ENCODE data around the gene SPO11.
"Not testable (repeated sequence)": the region's sequence is repeated elsewhere in the genome, so short reads cannot be mapped to it uniquely, and the experiment has no call there.

Gene SPO11

GRCh38 chr20:57350081-57350710 is 20.6 kb downstream of the SPO11 start:
- Histone ChIP-seq H3K9me3 (ENCODE audit: control insufficient read depth, insufficient read depth, low read length) (no peaks in the 10 kb centered on the region), H3K36me3 (ENCODE audit: control insufficient read depth, low read length) (peaks cover 29% of the 10 kb centered on the region), H3K4me2 (ENCODE audit: low read length) (no peak overlapping the region), H3K27ac (ENCODE audit: low read depth, low read length) (no peak overlapping the region), H3K27me3 (ENCODE audit: control insufficient read depth, low read length) (no peaks in the 10 kb centered on the region), H3K79me2 (ENCODE audit: control insufficient read depth, low read length) (peaks cover 37% of the 10 kb centered on the region), H3F3A (ENCODE audit: control insufficient read depth, insufficient read depth) (peaks cover 4% of the 10 kb centered on the region), H3K9me2 (replicated peaks; ENCODE audit: control insufficient read depth, low read length) (no peaks in the 10 kb centered on the region), H3K4me3 (ENCODE audit: low read length) (no peak overlapping the region), H3K4me1 (ENCODE audit: control insufficient read depth, low read length) (peaks cover 17% of the 10 kb centered on the region), H4K20me1 (ENCODE audit: control insufficient read depth, insufficient read depth, low read depth, low read length) (peaks cover 17% of the 10 kb centered on the region)
- no peak for TF ChIP-seq EZH2phosphoT487 (IDR thresholded peaks at IDR 0.05; ENCODE audit: borderline replicate concordance, low read length)
- TF ChIP-seq, protein P1, sequence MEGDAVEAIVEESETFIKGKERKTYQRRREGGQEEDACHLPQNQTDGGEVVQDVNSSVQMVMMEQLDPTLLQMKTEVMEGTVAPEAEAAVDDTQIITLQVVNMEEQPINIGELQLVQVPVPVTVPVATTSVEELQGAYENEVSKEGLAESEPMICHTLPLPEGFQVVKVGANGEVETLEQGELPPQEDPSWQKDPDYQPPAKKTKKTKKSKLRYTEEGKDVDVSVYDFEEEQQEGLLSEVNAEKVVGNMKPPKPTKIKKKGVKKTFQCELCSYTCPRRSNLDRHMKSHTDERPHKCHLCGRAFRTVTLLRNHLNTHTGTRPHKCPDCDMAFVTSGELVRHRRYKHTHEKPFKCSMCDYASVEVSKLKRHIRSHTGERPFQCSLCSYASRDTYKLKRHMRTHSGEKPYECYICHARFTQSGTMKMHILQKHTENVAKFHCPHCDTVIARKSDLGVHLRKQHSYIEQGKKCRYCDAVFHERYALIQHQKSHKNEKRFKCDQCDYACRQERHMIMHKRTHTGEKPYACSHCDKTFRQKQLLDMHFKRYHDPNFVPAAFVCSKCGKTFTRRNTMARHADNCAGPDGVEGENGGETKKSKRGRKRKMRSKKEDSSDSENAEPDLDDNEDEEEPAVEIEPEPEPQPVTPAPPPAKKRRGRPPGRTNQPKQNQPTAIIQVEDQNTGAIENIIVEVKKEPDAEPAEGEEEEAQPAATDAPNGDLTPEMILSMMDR (IDR thresholded peaks at IDR 0.05; ENCODE audit: low read depth, low read length, poor library complexity, severe bottlenecking), result no peak

- peak overlapping the region; percentile 79 for H3K4me2 ChIP-seq (ENCODE audit: low read length)
- peak overlapping the region; percentile 34 for H3K27ac ChIP-seq (ENCODE audit: low read depth, low read length)
- peaks cover 29% of the 10 kb centered on the region for H3K36me3 ChIP-seq (ENCODE audit: control insufficient read depth, low read length)
- H3K27me3 ChIP-seq (ENCODE audit: control insufficient read depth, low read length); H3K9me2 ChIP-seq (replicated peaks; ENCODE audit: control insufficient read depth, low read length); H3F3A ChIP-seq (ENCODE audit: control insufficient read depth, insufficient read depth); H3K9me3 ChIP-seq (ENCODE audit: control insufficient read depth, insufficient read depth, low read length): not testable (repeated sequence)
- H3K4me3 ChIP-seq (ENCODE audit: low read length), result peak overlapping the region; percentile 81
- H3K79me2 ChIP-seq (ENCODE audit: control insufficient read depth, low read length), result peaks cover 37% of the 10 kb centered on the region
- H4K20me1 ChIP-seq (ENCODE audit: control insufficient read depth, insufficient read depth, low read depth, low read length), result peaks cover 17% of the 10 kb centered on the region
- H3K4me1 ChIP-seq (ENCODE audit: control insufficient read depth, low read length), result peaks cover 17% of the 10 kb centered on the region
These were observed 21.1 kb downstream of the SPO11 start for GRCh38 chr20:57350726-57351041.

DNA sequence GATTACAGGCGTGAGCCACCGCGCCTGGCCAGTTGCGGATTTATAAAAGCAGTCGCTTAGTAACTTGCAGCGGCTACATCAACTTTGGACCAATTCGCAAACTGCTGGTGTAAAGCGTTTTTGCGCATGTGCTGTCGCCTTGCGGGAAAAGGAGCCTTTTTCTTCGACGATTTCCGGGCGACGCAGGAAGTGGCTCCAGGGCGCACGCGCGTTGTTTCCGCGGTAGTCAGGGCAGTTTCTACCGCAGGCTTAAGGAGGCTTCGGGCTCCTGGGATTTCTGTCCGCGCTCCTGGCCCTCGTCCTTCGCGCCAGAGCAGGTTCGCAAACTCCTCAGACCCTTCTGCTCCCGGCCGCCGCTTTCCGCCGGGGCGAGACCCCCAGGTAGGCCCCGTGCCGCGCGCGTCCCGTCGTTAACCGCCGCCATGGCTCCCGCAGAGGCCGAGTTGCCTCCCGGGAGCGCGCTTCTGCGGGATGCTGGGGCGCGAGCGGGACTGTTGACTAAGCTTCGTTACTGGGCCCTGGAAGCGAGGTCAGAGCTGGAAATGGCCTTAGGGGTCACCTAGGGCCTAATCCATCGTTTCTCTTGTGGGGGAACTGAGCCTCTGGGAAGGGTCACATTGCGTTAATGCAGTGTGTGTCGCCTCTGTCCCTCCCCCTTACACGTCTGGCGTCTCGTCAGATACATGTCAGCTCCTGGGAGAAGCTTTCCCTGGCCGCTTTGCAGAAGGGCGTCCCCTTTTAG is 21.6 kb downstream of the SPO11 start, which contains the start of gene RAE1:
RAE1 (plus strand) TSS at position 214 of the 742 bp plus-strand sequence. CDS start 2,784 bp downstream, outside the sequence.
- Histone ChIP-seq H3K27ac (ENCODE audit: low read depth, low read length) (peak within 1 kb of the TSS; percentile 34), H3K9me3 (ENCODE audit: control insufficient read depth, insufficient read depth, low read length) (no peaks in the 10 kb centered on the region), H3K4me1 (ENCODE audit: control insufficient read depth, low read length) (peaks cover 17% of the 10 kb centered on the region), H3K4me3 (ENCODE audit: low read length) (peak within 1 kb of the TSS; percentile 81), H3F3A (ENCODE audit: control insufficient read depth, insufficient read depth) (peaks cover 5% of the 10 kb centered on the region), H3K9me2 (replicated peaks; ENCODE audit: control insufficient read depth, low read length) (no peaks in the 10 kb centered on the region), H3K27me3 (ENCODE audit: control insufficient read depth, low read length) (no peaks in the 10 kb centered on the region), H4K20me1 (ENCODE audit: control insufficient read depth, insufficient read depth, low read depth, low read length) (peaks cover 17% of the 10 kb centered on the region), H3K36me3 (ENCODE audit: control insufficient read depth, low read length) (peaks cover 29% of the 10 kb centered on the region), H3K79me2 (ENCODE audit: control insufficient read depth, low read length) (peaks cover 37% of the 10 kb centered on the region), H3K4me2 (ENCODE audit: low read length) (peak within 1 kb of the TSS; percentile 79)
- no peak for TF ChIP-seq EZH2phosphoT487 (IDR thresholded peaks at IDR 0.05; ENCODE audit: borderline replicate concordance, low read length)
- TF ChIP-seq, protein P1 (IDR thresholded peaks at IDR 0.05; ENCODE audit: low read depth, low read length, poor library complexity, severe bottlenecking), result no peak

- Histone ChIP-seq H3K27me3 (ENCODE audit: control insufficient read depth, low read length) (no peaks in the 10 kb centered on the region), H4K20me1 (ENCODE audit: control insufficient read depth, insufficient read depth, low read depth, low read length) (peaks cover 17% of the 10 kb centered on the region), H3K4me2 (ENCODE audit: low read length) (peak overlapping the region; percentile 79), H3K9me3 (ENCODE audit: control insufficient read depth, insufficient read depth, low read length) (no peaks in the 10 kb centered on the region), H3F3A (ENCODE audit: control insufficient read depth, insufficient read depth) (peaks cover 9% of the 10 kb centered on the region), H3K4me3 (ENCODE audit: low read length) (peak overlapping the region; percentile 81), H3K9me2 (replicated peaks; ENCODE audit: control insufficient read depth, low read length) (no peaks in the 10 kb centered on the region), H3K27ac (ENCODE audit: low read depth, low read length) (no peak overlapping the region), H3K36me3 (ENCODE audit: control insufficient read depth, low read length) (peaks cover 29% of the 10 kb centered on the region), H3K79me2 (ENCODE audit: control insufficient read depth, low read length) (peaks cover 37% of the 10 kb centered on the region), H3K4me1 (ENCODE audit: control insufficient read depth, low read length) (peaks cover 17% of the 10 kb centered on the region)
- TF ChIP-seq, protein P1 (IDR thresholded peaks at IDR 0.05; ENCODE audit: low read depth, low read length, poor library complexity, severe bottlenecking), result no peak
- no peak for TF ChIP-seq EZH2phosphoT487 (IDR thresholded peaks at IDR 0.05; ENCODE audit: borderline replicate concordance, low read length)
These were observed 22.7 kb downstream of the SPO11 start for GRCh38 chr20:57352305-57352704.
